GM10248 (cell line): ENCODE data around the gene MSH2.

Experiments used
- CTCF ChIA-PET: fragments of 300-600 bp; sonication (Branson Sonifier 250); formaldehyde crosslinking; extraction: SDS; loops from one replicate; lab custom pipeline; 2021; ENCODE audit warnings: antibody characterized with exemption; lab: Yijun Ruan, JAX
- POLR2A ChIA-PET: fragments of 350-650 bp; sonication (Branson Sonifier 250); formaldehyde crosslinking; extraction: SDS; loops from one replicate; lab custom pipeline; 2020; ENCODE audit warnings: antibody characterized with exemption; lab: Yijun Ruan, JAX
- DNase-seq: peaks from one replicate; pipeline ENCODE4 v3.0.0; 2012; ENCODE audit errors: extremely low spot score
- TF ChIP-seq, protein P1 (sequence below): IDR thresholded peaks from 2 replicates; pipeline ENCODE4 v1.5.1; 2012; ENCODE audit warnings: mild to moderate bottlenecking, low read depth; ENCODE audit errors: extremely low read depth, missing control alignments, control extremely low read depth

MSH2 gene

DNA sequence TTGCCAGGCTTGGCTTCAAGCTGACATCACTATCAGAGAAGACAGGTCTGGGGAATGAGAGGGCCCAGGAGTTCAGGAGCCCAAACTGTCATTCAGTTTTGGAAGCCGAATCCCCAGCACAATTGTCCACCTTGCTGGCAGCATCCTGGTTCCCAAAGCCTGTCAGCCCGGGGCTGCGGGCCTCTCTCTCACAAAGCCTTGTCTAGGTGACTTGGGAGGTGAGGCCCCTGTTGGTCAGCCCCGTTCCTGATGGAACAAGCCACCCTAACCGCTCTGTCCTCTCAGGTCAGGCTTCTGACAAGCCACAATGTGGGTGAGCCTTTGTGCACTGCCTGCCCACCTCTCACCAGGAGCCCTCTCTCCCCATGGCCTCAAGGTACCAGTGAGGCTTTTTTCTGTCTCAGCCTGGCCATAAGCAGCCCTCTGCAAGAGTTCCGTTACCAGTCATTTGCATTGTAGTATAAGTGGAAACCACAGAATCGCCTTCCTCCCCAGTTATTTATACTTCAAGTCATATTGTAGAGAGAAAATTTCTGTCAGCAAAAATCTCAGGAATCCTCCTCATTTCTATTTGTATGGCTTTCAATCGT lies 100.6 kb downstream of the MSH2 start:
- no peak for DNase-seq
- CTCF ChIA-PET = no interaction called here
- TF ChIP-seq, protein P1, sequence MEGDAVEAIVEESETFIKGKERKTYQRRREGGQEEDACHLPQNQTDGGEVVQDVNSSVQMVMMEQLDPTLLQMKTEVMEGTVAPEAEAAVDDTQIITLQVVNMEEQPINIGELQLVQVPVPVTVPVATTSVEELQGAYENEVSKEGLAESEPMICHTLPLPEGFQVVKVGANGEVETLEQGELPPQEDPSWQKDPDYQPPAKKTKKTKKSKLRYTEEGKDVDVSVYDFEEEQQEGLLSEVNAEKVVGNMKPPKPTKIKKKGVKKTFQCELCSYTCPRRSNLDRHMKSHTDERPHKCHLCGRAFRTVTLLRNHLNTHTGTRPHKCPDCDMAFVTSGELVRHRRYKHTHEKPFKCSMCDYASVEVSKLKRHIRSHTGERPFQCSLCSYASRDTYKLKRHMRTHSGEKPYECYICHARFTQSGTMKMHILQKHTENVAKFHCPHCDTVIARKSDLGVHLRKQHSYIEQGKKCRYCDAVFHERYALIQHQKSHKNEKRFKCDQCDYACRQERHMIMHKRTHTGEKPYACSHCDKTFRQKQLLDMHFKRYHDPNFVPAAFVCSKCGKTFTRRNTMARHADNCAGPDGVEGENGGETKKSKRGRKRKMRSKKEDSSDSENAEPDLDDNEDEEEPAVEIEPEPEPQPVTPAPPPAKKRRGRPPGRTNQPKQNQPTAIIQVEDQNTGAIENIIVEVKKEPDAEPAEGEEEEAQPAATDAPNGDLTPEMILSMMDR = no peak

GRCh38 chr2:47504174-47504810 lies 101.3 kb downstream of the MSH2 start:
- TF ChIP-seq, protein P1 = no peak
- POLR2A ChIA-PET = no interaction called here
- CTCF ChIA-PET = interaction anchor here (1.2 kb wide), 1 partner anchor 10 kb away, joined by 3 read pairs; no protein-coding TSS in a partner anchor
- DNase-seq = no peak

More for the DNA sequence above, 100.6 kb downstream of the MSH2 start:
- POLR2A ChIA-PET = no interaction called here

GRCh38 chr2:47506024-47506423 lies 103.1 kb downstream of the MSH2 start:
- POLR2A ChIA-PET = no interaction called here
- CTCF ChIA-PET = interaction anchor here (1.1 to 1.4 kb wide), 2 partner anchors 10 to 19 kb away, joined by 3 read pairs; no protein-coding TSS in a partner anchor
- TF ChIP-seq, protein P1 = no peak
- DNase-seq = no peak

DNA sequence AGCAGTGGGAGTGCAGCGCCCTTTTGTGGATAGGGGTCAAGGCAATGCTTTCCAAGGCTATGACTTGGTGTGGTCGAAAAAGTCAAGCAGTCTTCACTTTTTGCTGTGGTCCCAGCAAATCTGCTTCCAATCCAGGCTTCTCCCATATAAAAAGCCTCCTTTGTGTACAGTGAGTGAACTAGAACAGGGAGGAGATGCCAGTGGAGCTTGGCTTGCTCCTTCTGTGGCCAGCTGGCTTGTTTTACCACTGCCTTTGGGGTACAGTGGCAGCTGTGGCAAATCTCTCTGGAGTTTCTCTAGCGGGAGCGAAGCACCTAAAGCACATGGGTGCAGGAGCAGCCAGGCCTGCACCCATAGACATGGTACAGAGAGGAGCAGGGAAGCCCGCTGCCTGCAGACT lies 103.5 kb downstream of the MSH2 start:
- POLR2A ChIA-PET = no interaction called here
- TF ChIP-seq, protein P1 = no peak
- DNase-seq = no peak
- CTCF ChIA-PET = interaction anchor here (1.4 kb wide), 1 partner anchor 10 kb away, joined by 3 read pairs; no protein-coding TSS in a partner anchor

DNA sequence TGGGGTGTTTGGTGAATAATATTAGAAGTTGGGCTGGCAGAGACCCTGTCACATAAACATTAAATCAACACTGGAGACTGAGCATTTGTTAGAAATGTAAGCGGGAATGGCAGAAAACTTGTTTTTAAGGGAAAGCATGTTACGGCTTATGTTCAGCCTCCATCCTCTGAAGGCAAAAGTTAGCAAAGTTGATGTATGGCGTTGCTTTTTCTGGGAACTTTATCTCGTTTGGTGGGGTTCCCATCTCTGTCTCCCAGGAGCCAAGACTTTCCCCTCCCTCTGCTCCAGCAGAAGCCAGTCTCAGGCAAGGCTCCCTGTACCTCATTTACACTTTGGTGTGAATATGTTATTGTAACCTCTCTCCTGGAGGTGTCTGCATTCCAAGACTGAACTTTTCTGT lies 105.1 kb downstream of the MSH2 start:
- TF ChIP-seq, protein P1 = no peak
- ChIA-PET POLR2A (no interaction called here), CTCF (no interaction called here)
- no peak for DNase-seq

- ChIA-PET CTCF (no interaction called here), POLR2A (no interaction called here)
- no peak for DNase-seq
- TF ChIP-seq, protein P1 = no peak
These were observed 105.7 kb downstream of the MSH2 start for GRCh38 chr2:47508641-47509040.
